WTC11 (cell line): Measurements from ENCODE around the gene FMNL2. TPM values are rescaled to one million over a fixed set of nuclear protein-coding genes. Genes with fewer than 3 reads are reported as not detected.

ENCODE experiments used
- ATAC-seq: fragments of 200-7000 bp; cut with Tn5 transposase; 2 replicates; pipeline ENCODE4 v1.10.0; 2021; ENCODE audit warnings: mild to moderate bottlenecking, moderate library complexity
- CTCF ChIA-PET: fragments of 300-600 bp; sonication (Branson Sonifier 250); formaldehyde crosslinking; loops from one replicate; lab custom pipeline; 2021; ENCODE audit warnings: antibody characterized with exemption; lab: Charles Lee
- POLR2A ChIA-PET: fragments of 350-600 bp; sonication (Branson Sonifier 250); formaldehyde crosslinking; loops from one replicate; lab custom pipeline; 2021; ENCODE audit warnings: antibody characterized with exemption; lab: Charles Lee
- DNase-seq: peaks from one replicate; pipeline ENCODE4 v3.0.0; 2021; ENCODE audit warnings: low spot score
- H3K27ac Mint-ChIP-seq: 2 replicates; pipeline ENCODE4 v1.8.0; 2021; ENCODE audit warnings: mixed read lengths
- H3K27me3 Mint-ChIP-seq: 2 replicates; pipeline ENCODE4 v1.8.0; 2021; ENCODE audit warnings: low read depth, mild to moderate bottlenecking, moderate library complexity, mixed read lengths
- H3K36me3 Mint-ChIP-seq: 2 replicates; pipeline ENCODE4 v1.8.0; 2021; ENCODE audit warnings: mixed read lengths
- H3K4me1 Mint-ChIP-seq: 2 replicates; pipeline ENCODE4 v1.8.0; 2022; ENCODE audit warnings: mixed read lengths
- H3K4me3 Mint-ChIP-seq: 2 replicates; pipeline ENCODE4 v1.8.0; 2021; ENCODE audit warnings: mild to moderate bottlenecking, moderate library complexity, mixed read lengths
- H3K9me3 Mint-ChIP-seq: 2 replicates; pipeline ENCODE4 v1.8.0; 2021; ENCODE audit warnings: mixed read lengths
- CTCF ChIP-seq: fragments of 200-600 bp; IDR thresholded peaks from 2 replicates; pipeline ENCODE4 v1.8.0; 2022; ENCODE audit warnings: antibody characterized with exemption
- E2F5 ChIP-seq: sonication (generic); formaldehyde crosslinking; IDR thresholded peaks from 2 replicates; pipeline ENCODE4 v1.8.1; 2022; ENCODE audit warnings: mild to moderate bottlenecking, moderate library complexity, missing genetic modification reagents
- ELF4 ChIP-seq: sonication (generic); formaldehyde crosslinking; IDR thresholded peaks from 2 replicates; pipeline ENCODE4 v1.8.1; 2022; ENCODE audit warnings: low read depth, mild to moderate bottlenecking, moderate library complexity, missing genetic modification reagents
- EMX1 ChIP-seq: fragments of 250-450 bp; sonication (Bioruptor Pico); IDR thresholded peaks from 2 replicates; pipeline ENCODE4 v1.8.0; 2021; ENCODE audit warnings: mild to moderate bottlenecking
- ESRRA ChIP-seq: sonication (generic); formaldehyde crosslinking; IDR thresholded peaks from 2 replicates; pipeline ENCODE4 v1.8.1; 2022; ENCODE audit warnings: mild to moderate bottlenecking, missing genetic modification reagents, borderline replicate concordance
- FOXP1 ChIP-seq: sonication (generic); formaldehyde crosslinking; IDR thresholded peaks from 2 replicates; pipeline ENCODE4 v1.8.0; 2022; ENCODE audit warnings: missing genetic modification reagents, mild to moderate bottlenecking, moderate library complexity, borderline replicate concordance
- GRHL2 ChIP-seq: fragments of 250-450 bp; sonication (Bioruptor Pico); IDR thresholded peaks from 2 replicates; pipeline ENCODE4 v1.8.0; 2022; ENCODE audit warnings: mild to moderate bottlenecking, moderate library complexity; ENCODE audit not compliant: insufficient replicate concordance, severe bottlenecking
- GTF2I ChIP-seq: fragments of 250-450 bp; sonication (Bioruptor Pico); conservative IDR thresholded peaks from 2 replicates; pipeline ENCODE4 v1.4.0; 2021; ENCODE audit warnings: mild to moderate bottlenecking
- IRF2 ChIP-seq: sonication (generic); formaldehyde crosslinking; IDR thresholded peaks from 2 replicates; pipeline ENCODE4 v1.8.0; 2022; ENCODE audit warnings: low read depth, missing genetic modification reagents, borderline replicate concordance
- JUN ChIP-seq: sonication (generic); formaldehyde crosslinking; IDR thresholded peaks from 2 replicates; pipeline ENCODE4 v1.8.0; 2023; ENCODE audit warnings: mild to moderate bottlenecking, missing genetic modification reagents
- KAT7 ChIP-seq: sonication (generic); formaldehyde crosslinking; IDR thresholded peaks from 2 replicates; pipeline ENCODE4 v1.8.1; 2023; ENCODE audit warnings: missing genetic modification reagents, mild to moderate bottlenecking, borderline replicate concordance
- NR2C2 ChIP-seq: sonication (generic); formaldehyde crosslinking; IDR thresholded peaks from 2 replicates; pipeline ENCODE4 v1.8.0; 2022; ENCODE audit warnings: mild to moderate bottlenecking, missing genetic modification reagents
- OVOL2 ChIP-seq: fragments of 250-450 bp; sonication (Bioruptor Pico); IDR thresholded peaks from 2 replicates; pipeline ENCODE4 v1.9.0; 2021; ENCODE audit warnings: mild to moderate bottlenecking, borderline replicate concordance
- PRRX2 ChIP-seq: fragments of 250-450 bp; sonication (Bioruptor Pico); IDR thresholded peaks from 2 replicates; pipeline ENCODE4 v1.8.0; 2021; ENCODE audit warnings: mild to moderate bottlenecking
- TP53 ChIP-seq: sonication (generic); formaldehyde crosslinking; IDR thresholded peaks from 2 replicates; pipeline ENCODE4 v1.8.1; 2023; ENCODE audit warnings: mild to moderate bottlenecking, missing genetic modification reagents
- ZBTB21 ChIP-seq: sonication (generic); formaldehyde crosslinking; IDR thresholded peaks from 2 replicates; pipeline ENCODE4 v1.8.1; 2023; ENCODE audit warnings: mild to moderate bottlenecking, missing genetic modification reagents, borderline replicate concordance
- ZNF219 ChIP-seq: sonication (generic); formaldehyde crosslinking; IDR thresholded peaks from 2 replicates; pipeline ENCODE4 v1.8.0; 2023; ENCODE audit warnings: missing genetic modification reagents, mild to moderate bottlenecking, borderline replicate concordance
- ZNF232 ChIP-seq: sonication (generic); formaldehyde crosslinking; IDR thresholded peaks from 2 replicates; pipeline ENCODE4 v1.8.0; 2022; ENCODE audit warnings: mild to moderate bottlenecking, missing genetic modification reagents
- ZNF671 ChIP-seq: fragments of 250-450 bp; sonication (Bioruptor Pico); IDR thresholded peaks from 2 replicates; pipeline ENCODE4 v1.8.0; 2021; ENCODE audit warnings: mild to moderate bottlenecking
- total RNA-seq: library from RNA; stranded (reverse); gene quantifications from 3 replicates; pipeline ENCODE4 v1.2.3, GENCODE V29; 2021
- TF ChIP-seq, protein P1 (sequence below): sonication (generic); formaldehyde crosslinking; IDR thresholded peaks from 2 replicates; pipeline ENCODE4 v1.8.0; 2022; ENCODE audit warnings: mild to moderate bottlenecking, missing genetic modification reagents
- TF ChIP-seq, protein P2 (sequence below): sonication (generic); formaldehyde crosslinking; IDR thresholded peaks from 2 replicates; pipeline ENCODE4 v1.8.1; 2022; ENCODE audit warnings: missing genetic modification reagents, borderline replicate concordance
- TF ChIP-seq, protein P3 (sequence below): sonication (generic); formaldehyde crosslinking; IDR thresholded peaks from 2 replicates; pipeline ENCODE4 v1.8.0; 2022; ENCODE audit warnings: mild to moderate bottlenecking, missing genetic modification reagents
- TF ChIP-seq, protein P4 (sequence below): sonication (generic); formaldehyde crosslinking; IDR thresholded peaks from 2 replicates; pipeline ENCODE4 v1.8.0; 2023; ENCODE audit warnings: missing genetic modification reagents

FMNL2 gene
- total RNA-seq, 1 experiment from 2014 or later = 43.0 TPM

DNA sequence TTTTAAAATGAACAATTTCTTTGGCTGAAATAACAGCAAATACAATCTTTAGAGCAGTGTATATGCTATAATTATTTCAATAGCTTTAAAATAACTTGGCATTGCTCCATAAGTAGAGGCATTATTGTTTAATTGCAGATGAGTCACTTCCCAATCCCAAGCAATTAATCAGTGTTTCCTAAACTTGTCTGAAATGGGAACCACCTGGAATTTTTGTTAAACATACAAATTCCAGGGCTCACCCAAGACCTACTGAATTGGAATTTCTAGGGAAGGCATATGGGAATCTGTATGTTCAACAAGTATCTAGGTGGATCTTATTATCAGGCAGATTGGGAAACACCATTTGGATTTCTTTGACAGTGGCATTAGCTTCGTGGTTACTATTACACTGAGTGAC lies 27.1 kb upstream of the FMNL2 start (continued):
- TF ChIP-seq CTCF (no peak), ZNF232 (CRISPR knock-in tag) (no peak), OVOL2 (CRISPR knock-in tag) (no peak), NR2C2 (CRISPR knock-in tag) (no peak), ZBTB21 (CRISPR knock-in tag) (no peak)
- TF ChIP-seq, protein P1, sequence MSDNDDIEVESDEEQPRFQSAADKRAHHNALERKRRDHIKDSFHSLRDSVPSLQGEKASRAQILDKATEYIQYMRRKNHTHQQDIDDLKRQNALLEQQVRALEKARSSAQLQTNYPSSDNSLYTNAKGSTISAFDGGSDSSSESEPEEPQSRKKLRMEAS (CRISPR knock-in tag) = no peak
- TF ChIP-seq, all 79 proteins: peak for 0

DNA sequence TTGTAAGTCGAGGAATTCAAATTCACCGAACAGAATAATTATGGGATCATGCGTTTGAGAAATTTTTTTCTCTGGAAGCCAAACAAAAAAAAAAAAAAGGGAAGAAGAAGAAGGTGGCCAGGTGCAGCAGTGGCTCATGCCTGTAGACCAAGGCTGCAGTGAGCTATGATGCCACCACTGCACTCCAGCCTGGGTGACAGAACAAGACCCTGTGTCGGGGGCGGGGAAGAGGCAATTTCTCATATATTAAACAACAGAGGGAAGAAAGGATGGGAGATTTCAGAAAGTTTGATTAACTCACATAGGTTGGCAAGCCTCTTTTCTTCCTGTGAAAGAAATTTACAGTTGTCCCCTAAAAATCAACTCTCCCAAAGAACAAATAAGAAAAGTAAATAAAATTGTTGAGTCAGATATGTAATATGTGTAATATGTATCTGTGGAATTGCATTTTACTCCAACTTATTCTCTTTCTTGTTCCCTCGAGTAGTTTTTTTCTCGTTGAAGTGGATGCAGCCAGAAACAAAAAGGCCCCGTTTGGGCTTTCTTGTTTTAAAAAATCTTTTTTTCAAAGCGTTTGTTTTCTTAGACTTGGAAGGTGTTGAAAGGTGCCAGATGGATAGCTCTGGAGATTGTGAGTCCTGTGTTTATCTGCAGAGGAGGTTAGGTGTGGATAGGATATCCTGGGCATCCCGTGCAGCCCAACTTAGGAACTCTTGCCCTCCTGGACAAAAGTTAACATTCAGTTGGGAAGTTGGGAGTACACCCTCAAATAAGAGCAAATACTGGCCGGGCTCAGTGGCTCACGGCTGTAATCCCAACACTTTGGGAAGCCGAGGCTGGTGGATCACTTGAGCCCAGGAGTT lies 25.4 kb upstream of the FMNL2 start:
- Mint-ChIP-seq H3K27me3 (no peaks in the 10 kb centered on the region), H3K27ac (no peak overlapping the region), H3K9me3 (peaks cover 4% of the 10 kb centered on the region), H3K36me3 (no peaks in the 10 kb centered on the region), H3K4me1 (no peaks in the 10 kb centered on the region), H3K4me3 (no peak overlapping the region)
- DNase-seq = no peak
- CTCF ChIA-PET = no interaction called here
- TF ChIP-seq ELF4 (CRISPR knock-in tag) = no peak
- TF ChIP-seq, protein P2, sequence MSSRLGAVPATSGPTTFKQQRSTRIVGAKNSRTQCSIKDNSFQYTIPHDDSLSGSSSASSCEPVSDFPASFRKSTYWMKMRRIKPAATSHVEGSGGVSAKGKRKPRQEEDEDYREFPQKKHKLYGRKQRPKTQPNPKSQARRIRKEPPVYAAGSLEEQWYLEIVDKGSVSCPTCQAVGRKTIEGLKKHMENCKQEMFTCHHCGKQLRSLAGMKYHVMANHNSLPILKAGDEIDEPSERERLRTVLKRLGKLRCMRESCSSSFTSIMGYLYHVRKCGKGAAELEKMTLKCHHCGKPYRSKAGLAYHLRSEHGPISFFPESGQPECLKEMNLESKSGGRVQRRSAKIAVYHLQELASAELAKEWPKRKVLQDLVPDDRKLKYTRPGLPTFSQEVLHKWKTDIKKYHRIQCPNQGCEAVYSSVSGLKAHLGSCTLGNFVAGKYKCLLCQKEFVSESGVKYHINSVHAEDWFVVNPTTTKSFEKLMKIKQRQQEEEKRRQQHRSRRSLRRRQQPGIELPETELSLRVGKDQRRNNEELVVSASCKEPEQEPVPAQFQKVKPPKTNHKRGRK (CRISPR knock-in tag) = no peak
- no peak for TF ChIP-seq PRRX2 (CRISPR knock-in tag)
- TF ChIP-seq, protein P3, sequence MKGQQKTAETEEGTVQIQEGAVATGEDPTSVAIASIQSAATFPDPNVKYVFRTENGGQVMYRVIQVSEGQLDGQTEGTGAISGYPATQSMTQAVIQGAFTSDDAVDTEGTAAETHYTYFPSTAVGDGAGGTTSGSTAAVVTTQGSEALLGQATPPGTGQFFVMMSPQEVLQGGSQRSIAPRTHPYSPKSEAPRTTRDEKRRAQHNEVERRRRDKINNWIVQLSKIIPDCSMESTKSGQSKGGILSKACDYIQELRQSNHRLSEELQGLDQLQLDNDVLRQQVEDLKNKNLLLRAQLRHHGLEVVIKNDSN (CRISPR knock-in tag) = no peak
- TF ChIP-seq GRHL2 (CRISPR knock-in tag) = no peak
- no peak for TF ChIP-seq ZNF671 (CRISPR knock-in tag)
- no peak for TF ChIP-seq TP53 (CRISPR knock-in tag)
- TF ChIP-seq, protein P4, sequence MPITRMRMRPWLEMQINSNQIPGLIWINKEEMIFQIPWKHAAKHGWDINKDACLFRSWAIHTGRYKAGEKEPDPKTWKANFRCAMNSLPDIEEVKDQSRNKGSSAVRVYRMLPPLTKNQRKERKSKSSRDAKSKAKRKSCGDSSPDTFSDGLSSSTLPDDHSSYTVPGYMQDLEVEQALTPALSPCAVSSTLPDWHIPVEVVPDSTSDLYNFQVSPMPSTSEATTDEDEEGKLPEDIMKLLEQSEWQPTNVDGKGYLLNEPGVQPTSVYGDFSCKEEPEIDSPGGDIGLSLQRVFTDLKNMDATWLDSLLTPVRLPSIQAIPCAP (CRISPR knock-in tag) = no peak
- TF ChIP-seq GTF2I (CRISPR knock-in tag) = no peak
- TF ChIP-seq E2F5 = no peak
- POLR2A ChIA-PET = no interaction called here
- ATAC-seq = no peak

GRCh38 chr2:152319822-152320570 lies 15.0 kb upstream of the FMNL2 start:
- CTCF ChIA-PET = no interaction called here
- no peak overlapping the region for H3K4me3 Mint-ChIP-seq
- peaks cover 4% of the 10 kb centered on the region for H3K27me3 Mint-ChIP-seq
- POLR2A ChIA-PET = no interaction called here
- no peak overlapping the region for H3K27ac Mint-ChIP-seq
- DNase-seq = no peak
- ATAC-seq = no peak
- H3K36me3 Mint-ChIP-seq = no peaks in the 10 kb centered on the region
- no peaks in the 10 kb centered on the region for H3K4me1 Mint-ChIP-seq
- H3K9me3 Mint-ChIP-seq = peaks cover 13% of the 10 kb centered on the region
- TF ChIP-seq FOXP1 (CRISPR knock-in tag) (no peak), IRF2 (CRISPR knock-in tag) (no peak), KAT7 (no peak), JUN (CRISPR knock-in tag) (no peak), ESRRA (CRISPR knock-in tag) (no peak), ZNF671 (CRISPR knock-in tag) (no peak), ZNF219 (CRISPR knock-in tag) (no peak), EMX1 (CRISPR knock-in tag) (no peak), E2F5 (no peak)
- TF ChIP-seq, protein P4 (CRISPR knock-in tag) = no peak
- TF ChIP-seq, protein P3 (CRISPR knock-in tag) = no peak
